H1 (cell line): Measurements from ENCODE around the gene MAML1. TPM values are rescaled to one million over a fixed set of nuclear protein-coding genes. Genes with fewer than 3 reads are reported as not detected.

ENCODE experiments used
- CTCF ChIA-PET: fragments of 300-600 bp; sonication (Branson Sonifier 250); formaldehyde crosslinking; loops from one replicate; lab custom pipeline; 2021; ENCODE audit not compliant: partially characterized antibody; lab: Charles Lee
- POLR2A ChIA-PET: fragments of 300-600 bp; sonication (Branson Sonifier 250); formaldehyde crosslinking; loops from one replicate; lab custom pipeline; 2021; ENCODE audit warnings: inconsistent platforms; ENCODE audit not compliant: partially characterized antibody; lab: Charles Lee
- DNase-seq, 2 experiments: peaks; one replicate each; pipeline versions ENCODE4 v3.0.0 to v3.0.0-alpha.2; 2010 to 2022; ENCODE audit warnings: low spot score in 2 of 2, low read depth in 1 of 2, mixed read lengths in 1 of 2
- FAIRE-seq: peaks from 2 replicates; lab custom pipeline; 2011; peaks lifted over from hg19 to GRCh38; lab: Jason Lieb, UNC
- H2AFZ ChIP-seq: 2 replicates; pipeline ENCODE4 v1.8.1; 2012; ENCODE audit warnings: low read length, inconsistent platforms
- H2AK5ac ChIP-seq: 2 replicates; pipeline ENCODE4 v1.6.1; 2013; ENCODE audit warnings: low read depth, low read length
- H2BK120ac ChIP-seq: replicated peaks from 2 replicates; pipeline ENCODE3; 2013; ENCODE audit warnings: low read depth, low read length, inconsistent platforms
- H2BK12ac ChIP-seq: 2 replicates; pipeline ENCODE4 v1.6.1; 2013; ENCODE audit warnings: low read depth, low read length
- H2BK15ac ChIP-seq: 2 replicates; pipeline ENCODE4 v1.6.1; 2013; ENCODE audit warnings: low read length
- H2BK20ac ChIP-seq: 2 replicates; pipeline ENCODE4 v1.6.1; 2013; ENCODE audit warnings: low read length
- H2BK5ac ChIP-seq: 2 replicates; pipeline ENCODE4 v1.6.1; 2013; ENCODE audit warnings: low read depth, low read length
- H3K14ac ChIP-seq: 2 replicates; pipeline ENCODE4 v1.6.1; 2013; ENCODE audit warnings: inconsistent platforms; ENCODE audit not compliant: insufficient read length
- H3K18ac ChIP-seq: 2 replicates; pipeline ENCODE4 v1.6.1; 2013; ENCODE audit warnings: low read length; ENCODE audit errors: extremely low read depth
- H3K23ac ChIP-seq: 2 replicates; pipeline ENCODE4 v1.6.1; 2013; ENCODE audit warnings: inconsistent platforms; ENCODE audit not compliant: insufficient read length
- H3K23me2 ChIP-seq: 2 replicates; pipeline ENCODE4 v1.6.1; 2013; ENCODE audit warnings: low read depth, low read length
- H3K27ac ChIP-seq: 2 replicates; pipeline ENCODE4 v1.6.1; 2011; ENCODE audit warnings: low read depth, low read length, inconsistent platforms
- H3K27me3 ChIP-seq, 4 experiments: replicated peaks in 1 of 4; 1 replicate in 1 of 4; 2 replicates in 3 of 4; pipeline versions ENCODE4 v1.6.1 to v1.8.1; 2011 to 2013; ENCODE audit warnings: low read length in 3 of 4, mild to moderate bottlenecking in 3 of 4, inconsistent platforms in 2 of 4, mixed read lengths in 2 of 4, moderate library complexity in 1 of 4; ENCODE audit not compliant: control insufficient read depth in 3 of 4, insufficient read depth in 3 of 4; ENCODE audit errors: extremely low read depth in 1 of 4
- H3K36me3 ChIP-seq, 4 experiments: 2 replicates each; pipeline versions ENCODE4 v1.6.1 to v1.8.1; 2011 to 2013; ENCODE audit warnings: mild to moderate bottlenecking in 4 of 4, low read length in 3 of 4, moderate library complexity in 2 of 4, control low read depth in 1 of 4, inconsistent platforms in 1 of 4; ENCODE audit not compliant: insufficient read depth in 4 of 4, control insufficient read depth in 2 of 4
- H3K4ac ChIP-seq: replicated peaks from 2 replicates; pipeline ENCODE3; 2013; ENCODE audit warnings: low read length, low read depth, mixed read lengths, inconsistent platforms; ENCODE audit not compliant: insufficient read length
- H3K4me1 ChIP-seq, 4 experiments: replicated peaks in 1 of 4; 1 replicate in 1 of 4; 2 replicates in 3 of 4; pipeline versions ENCODE4 v1.6.1 to v1.8.1; 2011 to 2013; ENCODE audit warnings: low read length in 3 of 4, inconsistent platforms in 2 of 4, mixed read lengths in 1 of 4; ENCODE audit not compliant: insufficient read depth in 4 of 4, control insufficient read depth in 3 of 4
- H3K4me2 ChIP-seq, 2 experiments: 2 replicates each; pipeline versions ENCODE4 v1.6.1 to v1.8.1; 2011 to 2013; ENCODE audit warnings: low read depth in 2 of 2, low read length in 2 of 2, control low read depth in 1 of 2, inconsistent platforms in 1 of 2, mild to moderate bottlenecking in 1 of 2; ENCODE audit not compliant: insufficient read depth in 1 of 2
- H3K4me3 ChIP-seq, 4 experiments: fragments of 200-600, 300-600 bp in 1 of 4; sonication (generic), shearing (Covaris generic), sonication (Bioruptor Twin) in 1 of 4; 2 replicates each; pipeline versions ENCODE4 v1.5.1 to v1.8.1; 2011 to 2016; ENCODE audit warnings: low read length in 4 of 4, low read depth in 3 of 4, control low read depth in 2 of 4, inconsistent platforms in 2 of 4, mild to moderate bottlenecking in 2 of 4, mixed read lengths in 1 of 4, moderate library complexity in 1 of 4; ENCODE audit not compliant: insufficient read depth in 2 of 4; ENCODE audit errors: extremely low read depth in 1 of 4
- H3K56ac ChIP-seq: replicated peaks from 2 replicates; pipeline ENCODE3; 2013; ENCODE audit warnings: low read depth, mild to moderate bottlenecking, mixed read lengths, low read length, inconsistent platforms; ENCODE audit not compliant: insufficient read length
- H3K79me1 ChIP-seq: 2 replicates; pipeline ENCODE4 v1.6.1; 2013; ENCODE audit warnings: low read depth, low read length, control low read depth
- H3K79me2 ChIP-seq, 2 experiments: 2 replicates each; pipeline versions ENCODE4 v1.6.1 to v1.8.1; 2012 to 2013; ENCODE audit warnings: low read length in 2 of 2, mild to moderate bottlenecking in 2 of 2, inconsistent platforms in 1 of 2; ENCODE audit not compliant: insufficient read depth in 2 of 2, control insufficient read depth in 1 of 2
- H3K9ac ChIP-seq, 4 experiments: replicated peaks in 1 of 4; 1 replicate in 1 of 4; 2 replicates in 3 of 4; pipeline versions ENCODE4 v1.6.1 to v1.8.1; 2011 to 2013; ENCODE audit warnings: low read depth in 3 of 4, low read length in 3 of 4, control low read depth in 2 of 4, mild to moderate bottlenecking in 2 of 4, moderate library complexity in 2 of 4, inconsistent platforms in 1 of 4; ENCODE audit errors: extremely low read depth in 1 of 4
- H3K9me3 ChIP-seq, 2 experiments: 2 replicates each; pipeline versions ENCODE4 v1.6.1 to v1.8.1; 2012 to 2013; ENCODE audit warnings: mild to moderate bottlenecking in 2 of 2, moderate library complexity in 2 of 2, control low read depth in 1 of 2, inconsistent platforms in 1 of 2, low read depth in 1 of 2, low read length in 1 of 2, mixed read lengths in 1 of 2; ENCODE audit not compliant: insufficient read depth in 2 of 2
- H4K20me1 ChIP-seq, 2 experiments: replicated peaks in 1 of 2; 2 replicates each; pipeline versions ENCODE3 to v1.8.1; 2011 to 2013; ENCODE audit warnings: inconsistent platforms in 2 of 2, low read length in 2 of 2, mild to moderate bottlenecking in 1 of 2; ENCODE audit not compliant: insufficient read depth in 2 of 2, control insufficient read depth in 1 of 2
- H4K5ac ChIP-seq: 2 replicates; pipeline ENCODE4 v1.6.1; 2013; ENCODE audit warnings: low read length, low read depth, mixed read lengths, inconsistent platforms; ENCODE audit not compliant: insufficient read length
- H4K8ac ChIP-seq: 2 replicates; pipeline ENCODE4 v1.8.0; 2013; ENCODE audit warnings: mild to moderate bottlenecking, moderate library complexity, low read length, inconsistent platforms; ENCODE audit not compliant: insufficient read depth; ENCODE audit errors: extremely low read depth
- H4K91ac ChIP-seq: replicated peaks from 2 replicates; pipeline ENCODE3; 2013; ENCODE audit warnings: low read length, mixed read lengths, inconsistent platforms; ENCODE audit not compliant: insufficient read length
- BCL11A ChIP-seq, 2 experiments: IDR thresholded peaks; one replicate each; pipeline ENCODE4 v1.6.1; 2011; ENCODE audit warnings: low read depth in 2 of 2, low read length in 2 of 2, mild to moderate bottlenecking in 2 of 2
- EZH2 ChIP-seq: fragments of 200-600 bp; sonication (generic); IDR thresholded peaks from 2 replicates; pipeline ENCODE4 v1.7.1; 2012; ENCODE audit warnings: low read depth, mild to moderate bottlenecking, moderate library complexity, low read length, inconsistent platforms; ENCODE audit not compliant: severe bottlenecking
- HDAC6 ChIP-seq: IDR thresholded peaks from one replicate; pipeline ENCODE4 v1.7.1; 2012; ENCODE audit warnings: low read depth, mild to moderate bottlenecking, inconsistent platforms, low read length, moderate library complexity
- MAFK ChIP-seq: IDR thresholded peaks from 2 replicates; pipeline ENCODE4 v1.6.1; 2012; ENCODE audit warnings: low read depth, mild to moderate bottlenecking, improper control_type of control experiment, low read length
- RBBP5 ChIP-seq: IDR thresholded peaks from 2 replicates; pipeline ENCODE4 v1.7.1; 2012; ENCODE audit warnings: low read depth, mild to moderate bottlenecking, inconsistent platforms, low read length, moderate library complexity, borderline replicate concordance
- RXRA ChIP-seq: IDR thresholded peaks from 2 replicates; pipeline ENCODE4 v1.6.1; 2011; ENCODE audit warnings: low read depth, mild to moderate bottlenecking, low read length, moderate library complexity; ENCODE audit not compliant: insufficient read depth
- SIN3A ChIP-seq, 2 experiments: IDR thresholded peaks in 1 of 2; conservative IDR thresholded peaks in 1 of 2; 2 replicates each; pipeline ENCODE4 v1.6.1; 2011 to 2012; ENCODE audit warnings: low read length in 2 of 2, improper control_type of control experiment in 1 of 2, low read depth in 1 of 2, mild to moderate bottlenecking in 1 of 2
- SP4 ChIP-seq: IDR thresholded peaks from 2 replicates; pipeline ENCODE4 v1.6.1; 2012; ENCODE audit warnings: low read length, inconsistent platforms
- SRF ChIP-seq: IDR thresholded peaks from 2 replicates; pipeline ENCODE4 v1.6.1; 2011; ENCODE audit warnings: mild to moderate bottlenecking, low read depth, low read length, moderate library complexity
- WGBS, 2 experiments: shearing (Covaris generic) in 1 of 2; methylation state at CpG; one replicate each; pipeline versions ENCODE4 v1.1.6 to v1.1.7; 2013 to 2015; ENCODE audit warnings: low lambda C conversion rate in 2 of 2, mixed read lengths in 2 of 2, inconsistent platforms in 1 of 2, low coverage in 1 of 2, missing lambda C conversion rate in 1 of 2; ENCODE audit not compliant: insufficient replicate concordance in 2 of 2, insufficient coverage in 1 of 2, insufficient read length in 1 of 2; ENCODE audit errors: extremely low coverage in 1 of 2, missing lambda C conversion rate in 1 of 2; 5-methylcytosine and 5-hydroxymethylcytosine counted together
- polyA plus RNA-seq, 7 experiments: library from polyadenylated mRNA; depleted of rRNA in 3 of 7; stranded (reverse) in 5 of 7; unstranded in 2 of 7; fragments of >200 nt in 5 of 7; fragments of 200-250 nt in 2 of 7; gene quantifications; 1 replicate in 5 of 7; 2 replicates in 1 of 7; 4 replicates in 1 of 7; pipeline versions ENCODE4 v1.2.1 to v1.2.3, GENCODE V29; 2011 to 2013; ENCODE audit warnings: missing spikeins in 2 of 7, mixed read lengths in 2 of 7
- total RNA-seq: library from RNA; stranded (reverse); fragmentation: NEBNext Ultra II Directional; extraction: Animal tissue kit (Norgen Biotek cat#: 25700); gene quantifications from 2 replicates; pipeline ENCODE4 v1.2.1, GENCODE V29; 2021
- TF ChIP-seq, protein P1 (sequence below): IDR thresholded peaks from 2 replicates; pipeline ENCODE4 v1.6.1; 2012; ENCODE audit warnings: inconsistent platforms

MAML1 gene
- total and polyA plus RNA-seq, 2 of the 8 experiments (the other 6 are each of a cell fraction or from before 2014, with no cell fraction given) = 17.1 to 41.9 TPM

- H3K9me3 ChIP-seq = no peaks in the 10 kb centered on the region
- H3K4me3 ChIP-seq = no peak overlapping the region
- H4K91ac ChIP-seq = no peak overlapping the region
- DNase-seq (no peak), FAIRE-seq (no peak)
- H3K9ac ChIP-seq = no peak overlapping the region
- no peak overlapping the region for H4K5ac ChIP-seq
- H3K27me3 ChIP-seq = peaks cover 0 to 2% (median 0%) of the 10 kb centered on the region in 4 experiments; a peak in 1 of 7 replicates
- H3K79me2 ChIP-seq = no peaks in the 10 kb centered on the region
- no peak overlapping the region for H2BK20ac ChIP-seq
- H3K14ac ChIP-seq = no peak overlapping the region
- H3K4ac ChIP-seq = no peak overlapping the region
- peaks cover 0 to 22% (median 18%) of the 10 kb centered on the region in 4 experiments; a peak in 5 of 7 replicates for H3K4me1 ChIP-seq
- peaks cover 7% of the 10 kb centered on the region for H3K23me2 ChIP-seq
- WGBS, 2 experiments = 93% methylated on average over 28 of the region's 30 CpGs; no CpG with 5 or more reads in 1 of the 2 experiments
- H2AK5ac ChIP-seq = no peak overlapping the region
- no peak overlapping the region for H3K27ac ChIP-seq
- no peak overlapping the region for H2BK15ac ChIP-seq
- H2BK5ac ChIP-seq = no peak overlapping the region
- H4K20me1 ChIP-seq = peaks cover 8 to 21% of the 10 kb centered on the region in 2 experiments
- ChIA-PET CTCF (interaction anchor here (1.1 to 2.4 kb wide), 7 partner anchors 10 to 129 kb away, joined by 3 to 6 read pairs (median 5); partner anchors contain the start of gene SQSTM1), POLR2A (interaction anchor here (0.9 to 16.9 kb wide), 10 partner anchors 9 to 66 kb away, joined by 3 to 207 read pairs (median 4); partner anchors contain the start of genes MGAT4B and SQSTM1)
- H3K18ac ChIP-seq = no peak overlapping the region
- no peak overlapping the region for H2AFZ ChIP-seq
- no peak overlapping the region for H3K56ac ChIP-seq
- peaks cover 12 to 31% (median 27%) of the 10 kb centered on the region in 4 experiments for H3K36me3 ChIP-seq
- no peak overlapping the region for H3K4me2 ChIP-seq
- H4K8ac ChIP-seq = peak overlapping the region; percentile 74; the same call in 1 of the 2 replicates
- no peaks in the 10 kb centered on the region for H3K79me1 ChIP-seq
- no peak overlapping the region for H2BK120ac ChIP-seq
- no peak for TF ChIP-seq RBBP5
- no peak for TF ChIP-seq RXRA
- no peak for TF ChIP-seq SRF
- TF ChIP-seq EZH2 = no peak
- TF ChIP-seq SIN3A (conservative IDR thresholded peaks at IDR 0.05 in 1 of 2, IDR thresholded peaks at IDR 0.05 in 1 of 2; ENCODE audit: low read depth in 1 of 2, low read length in 2 of 2) = no peak
- no peak for TF ChIP-seq MAFK
- TF ChIP-seq, protein P1, sequence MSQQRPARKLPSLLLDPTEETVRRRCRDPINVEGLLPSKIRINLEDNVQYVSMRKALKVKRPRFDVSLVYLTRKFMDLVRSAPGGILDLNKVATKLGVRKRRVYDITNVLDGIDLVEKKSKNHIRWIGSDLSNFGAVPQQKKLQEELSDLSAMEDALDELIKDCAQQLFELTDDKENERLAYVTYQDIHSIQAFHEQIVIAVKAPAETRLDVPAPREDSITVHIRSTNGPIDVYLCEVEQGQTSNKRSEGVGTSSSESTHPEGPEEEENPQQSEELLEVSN = no peak
- TF ChIP-seq HDAC6 = no peak
- no peak for TF ChIP-seq SP4
- no peak for TF ChIP-seq BCL11A (IDR thresholded peaks at IDR 0.05; ENCODE audit: low read depth in 2 of 2, low read length in 2 of 2)
- H3K23ac ChIP-seq = no peak overlapping the region
- H2BK12ac ChIP-seq = no peak overlapping the region
These were observed 65.1 kb downstream of the MAML1 start for GRCh38 chr5:179797741-179798140.
